ENCODE results near the gene PLXNA4.

Gene PLXNA4

GRCh38 chr7:132290021-132290420 is 286.2 kb downstream of the PLXNA4 start:
- DNase-seq (ENCODE audit: low read depth in 4 of 4, low spot score in 1 of 4): no peak

DNA sequence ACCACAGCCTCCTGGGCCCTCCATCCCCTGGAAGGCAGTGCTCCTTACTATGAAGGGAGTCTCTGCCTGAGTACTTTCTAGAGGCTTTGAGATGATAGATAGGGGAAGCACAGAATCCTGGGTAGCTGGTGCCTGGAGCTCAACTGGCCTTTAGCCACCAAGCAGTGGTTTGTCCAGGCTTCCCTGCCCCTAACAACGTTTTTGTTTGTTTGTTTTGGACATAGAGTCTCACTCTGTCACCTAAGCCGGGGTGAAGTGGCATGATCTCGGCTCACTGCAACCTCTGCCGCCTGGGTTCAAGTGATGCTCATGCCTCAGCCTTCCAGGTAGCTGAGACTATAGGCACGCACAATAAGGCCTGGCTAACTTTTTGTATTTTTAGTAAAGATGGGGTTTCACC is 289.4 kb downstream of the PLXNA4 start:
- DNase-seq (ENCODE audit: low read depth in 4 of 4, low spot score in 1 of 4): no peak

- no peak for DNase-seq (ENCODE audit: low read depth in 4 of 4, low spot score in 1 of 4)
Measured at GRCh38 chr7:132280335-132280734, 295.9 kb downstream of the PLXNA4 start.

DNA sequence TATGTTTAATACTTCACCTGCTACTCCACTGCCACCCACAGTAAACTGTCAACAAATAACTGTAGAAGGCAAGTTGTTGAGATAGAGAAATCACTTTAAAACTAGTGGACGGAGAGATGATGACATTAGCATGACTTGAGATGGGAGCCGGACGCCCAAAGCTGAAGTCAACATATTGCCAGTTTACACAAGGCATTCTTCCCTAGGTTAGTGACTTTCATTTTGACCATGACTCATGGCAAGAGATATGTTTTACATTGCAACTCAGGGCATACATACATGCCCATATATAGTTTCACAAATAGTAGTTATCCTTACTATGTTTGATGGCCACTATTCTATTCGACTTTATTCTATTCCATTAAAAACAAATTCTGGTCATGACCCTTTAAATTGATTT is 296.6 kb downstream of the PLXNA4 start:
- no peak for DNase-seq (ENCODE audit: low read depth in 4 of 4, low spot score in 1 of 4)

DNA sequence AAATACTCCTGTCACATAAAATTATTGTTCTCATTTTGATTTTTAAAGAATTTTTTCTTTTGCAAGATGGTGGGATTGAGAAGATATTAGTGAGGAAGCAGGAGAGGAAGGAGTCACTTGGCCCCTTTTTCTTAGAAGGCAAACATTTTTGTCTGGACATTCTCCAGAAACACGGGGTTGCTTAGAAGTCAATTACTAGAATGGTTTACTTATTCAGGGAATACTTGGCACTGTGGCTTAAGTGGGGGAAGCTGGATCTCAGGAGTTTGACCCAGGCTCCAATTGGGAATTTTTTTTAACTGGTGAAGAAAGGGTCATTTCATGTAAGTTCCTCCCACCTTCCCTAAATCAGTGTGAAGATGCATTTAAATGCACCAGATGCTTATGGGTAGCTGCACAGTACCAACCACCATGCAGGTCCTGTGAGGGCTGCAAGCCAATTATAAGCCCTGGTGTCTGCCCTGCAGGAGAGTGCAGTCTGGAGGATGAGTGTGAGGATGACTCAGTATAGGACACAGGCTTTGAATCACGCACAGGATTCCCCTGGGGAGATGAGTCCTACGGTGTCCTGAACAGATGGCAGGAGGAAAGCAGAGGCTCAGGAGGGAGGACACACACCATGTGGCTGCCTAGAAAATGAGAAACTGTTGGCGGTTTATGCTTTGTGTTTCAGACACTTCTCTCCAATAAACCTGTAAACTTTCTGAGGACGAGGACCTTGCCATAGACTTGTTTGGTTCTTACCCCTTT is 299.1 kb downstream of the PLXNA4 start:
- DNase-seq (ENCODE audit: low read depth in 4 of 4, low spot score in 1 of 4): no peak

DNA sequence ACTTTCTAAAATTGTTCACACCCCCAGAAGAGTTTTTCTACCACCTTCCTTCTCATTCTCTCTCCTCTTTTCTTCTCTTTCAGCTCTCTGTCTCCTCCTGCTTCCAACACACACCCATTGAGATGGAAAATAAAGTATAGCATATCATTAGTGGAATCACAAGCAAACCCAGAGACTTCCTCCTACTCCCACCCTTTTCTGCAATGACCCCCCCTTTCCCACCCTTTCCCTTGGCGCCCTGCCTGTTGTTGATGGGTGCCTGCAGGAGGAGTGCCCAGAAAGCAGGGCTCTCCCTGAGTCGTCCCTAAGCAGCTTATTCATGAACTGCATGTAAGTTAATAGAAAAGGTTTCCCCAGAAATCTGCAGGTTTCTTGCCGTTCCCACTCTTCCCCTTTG is 300.0 kb downstream of the PLXNA4 start:
- no peak for DNase-seq (ENCODE audit: low read depth in 4 of 4, low spot score in 1 of 4)

DNA sequence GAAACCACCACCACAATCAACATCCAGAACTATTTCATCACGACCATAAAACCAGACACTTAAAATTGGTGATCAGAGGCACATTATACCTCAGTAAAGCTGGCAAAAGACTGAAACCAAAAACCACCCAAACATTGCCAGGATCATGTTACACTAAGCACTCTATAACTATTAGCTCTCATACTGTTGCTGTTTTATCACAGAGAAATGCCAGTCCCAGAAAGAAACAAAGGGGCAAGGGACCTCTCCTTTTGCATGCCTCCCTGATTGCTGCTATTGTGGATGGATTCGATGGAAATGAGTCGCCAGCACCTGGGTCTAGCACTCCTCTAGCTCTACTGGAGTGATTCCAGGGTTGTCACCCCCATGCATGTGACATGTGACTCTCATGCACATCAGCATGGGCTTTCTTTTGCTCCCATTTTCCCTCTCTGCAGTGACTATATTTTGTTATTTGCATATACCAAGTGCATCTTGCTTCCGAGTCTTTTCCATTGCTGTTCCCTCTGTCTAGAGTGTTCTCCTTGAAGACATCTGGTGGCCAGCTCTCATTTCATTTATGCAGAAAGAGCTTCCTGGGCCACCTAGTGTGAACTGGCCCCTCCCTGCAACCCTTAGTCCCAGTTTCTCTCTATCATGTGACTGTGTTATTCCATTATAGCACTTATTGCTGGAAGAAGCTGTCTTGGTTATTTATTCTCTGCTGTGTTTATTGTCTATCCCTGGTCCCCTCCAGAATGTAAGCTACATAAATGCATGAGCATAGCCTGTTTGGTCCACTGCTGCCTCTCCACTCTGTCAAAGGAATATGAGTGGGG is 300.6 kb downstream of the PLXNA4 start:
- DNase-seq (ENCODE audit: low read depth in 4 of 4, low spot score in 1 of 4): no peak

- DNase-seq (ENCODE audit: low read depth in 4 of 4, low spot score in 1 of 4): no peak
Measured at GRCh38 chr7:132272763-132273371, 303.4 kb downstream of the PLXNA4 start.

GRCh38 chr7:132270517-132270916 is 305.8 kb downstream of the PLXNA4 start:
- DNase-seq (ENCODE audit: low read depth in 4 of 4, low spot score in 1 of 4): no peak

- DNase-seq (ENCODE audit: low read depth in 4 of 4, low spot score in 1 of 4): no peak
Measured at GRCh38 chr7:132269718-132270117, 306.6 kb downstream of the PLXNA4 start.

DNA sequence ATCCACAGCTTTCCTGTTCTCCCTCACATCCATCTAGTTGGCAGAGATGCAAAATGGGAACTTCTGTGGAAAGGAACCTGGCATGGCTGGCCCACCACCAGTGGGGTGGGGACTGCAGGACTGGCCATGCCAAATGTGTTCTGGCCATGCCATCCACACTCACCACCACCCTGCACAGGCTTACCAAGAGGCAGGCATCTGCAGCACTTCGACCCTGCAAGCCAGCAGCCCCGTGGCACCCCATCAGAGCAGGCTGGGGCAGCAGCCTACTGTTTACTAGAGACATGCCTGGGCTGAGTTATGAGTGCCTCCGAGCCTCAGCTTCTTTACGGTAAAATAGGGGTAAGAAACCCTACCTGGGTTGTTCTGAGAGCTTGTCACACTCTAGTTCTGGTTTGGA is 313.1 kb downstream of the PLXNA4 start:
- DNase-seq (ENCODE audit: low read depth in 4 of 4, low spot score in 1 of 4): no peak

DNA sequence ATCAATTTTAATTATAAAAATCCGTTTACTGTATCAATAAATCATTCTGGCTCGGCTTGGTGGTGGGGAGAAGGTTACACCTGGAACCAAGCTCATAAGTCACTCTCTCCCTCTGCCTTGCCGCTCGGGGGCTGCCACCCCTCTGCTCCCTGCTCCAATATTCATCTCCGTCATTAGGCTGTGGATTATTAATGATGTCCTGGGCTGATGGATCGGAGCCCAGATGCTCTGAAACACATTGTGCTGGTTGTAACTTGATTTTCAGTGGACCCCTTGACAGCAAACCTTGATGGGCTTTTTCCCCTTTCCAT is 314.2 kb downstream of the PLXNA4 start:
- no peak for DNase-seq (ENCODE audit: low read depth in 4 of 4, low spot score in 1 of 4)

DNA sequence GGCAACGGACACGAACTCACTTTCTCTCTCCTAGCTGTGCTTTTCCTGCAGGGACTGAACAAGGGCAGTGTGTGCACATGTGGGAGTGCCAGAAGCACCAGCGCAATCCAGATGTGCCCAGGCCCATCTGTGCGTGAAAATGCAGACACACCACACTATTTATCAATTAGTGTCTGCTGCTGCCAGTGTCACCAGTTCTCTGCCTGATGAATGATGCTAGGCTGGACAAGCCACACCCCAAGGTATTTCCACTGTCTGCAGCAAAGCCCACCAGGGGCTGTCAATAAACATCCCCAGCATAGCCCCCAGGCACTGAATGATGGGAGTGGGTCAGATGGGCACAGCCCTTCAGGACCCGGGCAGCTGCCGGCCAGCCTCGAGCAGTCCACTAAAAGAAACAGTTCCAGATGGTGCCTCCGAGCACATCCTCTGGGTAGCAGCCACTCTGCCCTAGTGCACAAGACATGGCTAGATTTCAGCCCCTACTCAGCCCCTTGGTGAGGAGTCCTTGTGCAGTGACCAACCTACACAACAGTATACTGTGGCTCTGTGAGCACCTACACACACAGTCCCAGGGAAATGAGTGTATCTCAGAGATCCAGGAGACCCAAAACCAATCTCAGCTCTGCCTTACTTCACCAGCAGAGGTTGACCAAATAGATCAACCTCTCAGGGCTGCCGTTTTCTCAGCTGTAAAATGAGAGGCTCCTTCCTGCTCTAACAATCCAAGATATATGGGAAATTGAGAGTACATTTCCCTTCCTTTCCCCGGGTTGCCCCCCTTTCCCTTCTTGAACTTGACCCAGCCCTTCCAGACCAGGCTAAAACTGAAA is 314.7 kb downstream of the PLXNA4 start:
- DNase-seq (ENCODE audit: low read depth in 4 of 4, low spot score in 1 of 4): no peak

GRCh38 chr7:132258231-132258630 is 318.0 kb downstream of the PLXNA4 start:
- DNase-seq (ENCODE audit: low read depth in 4 of 4, low spot score in 1 of 4): no peak

DNA sequence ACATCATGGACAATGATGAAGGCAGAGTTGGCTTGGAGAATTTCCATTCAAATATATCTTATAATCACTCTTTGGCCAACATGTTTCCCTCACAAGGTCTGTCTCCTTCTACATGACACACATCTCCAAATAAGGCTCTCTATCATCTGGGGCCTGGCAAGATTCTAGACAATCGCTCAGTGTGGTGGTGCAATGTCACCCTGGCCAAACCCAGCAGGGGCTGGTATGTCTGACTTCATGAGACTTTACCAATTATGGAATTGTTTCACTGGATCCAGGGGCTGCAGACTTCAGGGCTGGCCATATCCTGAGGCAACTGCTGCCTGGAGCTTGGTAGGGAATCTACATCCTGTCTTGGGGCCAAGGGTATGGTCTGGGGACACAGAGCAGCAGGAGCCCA is 319.0 kb downstream of the PLXNA4 start:
- no peak for DNase-seq (ENCODE audit: low read depth in 4 of 4, low spot score in 1 of 4)

GRCh38 chr7:132256721-132257212 is 319.5 kb downstream of the PLXNA4 start:
- DNase-seq (ENCODE audit: low read depth in 4 of 4, low spot score in 1 of 4): no peak

DNA sequence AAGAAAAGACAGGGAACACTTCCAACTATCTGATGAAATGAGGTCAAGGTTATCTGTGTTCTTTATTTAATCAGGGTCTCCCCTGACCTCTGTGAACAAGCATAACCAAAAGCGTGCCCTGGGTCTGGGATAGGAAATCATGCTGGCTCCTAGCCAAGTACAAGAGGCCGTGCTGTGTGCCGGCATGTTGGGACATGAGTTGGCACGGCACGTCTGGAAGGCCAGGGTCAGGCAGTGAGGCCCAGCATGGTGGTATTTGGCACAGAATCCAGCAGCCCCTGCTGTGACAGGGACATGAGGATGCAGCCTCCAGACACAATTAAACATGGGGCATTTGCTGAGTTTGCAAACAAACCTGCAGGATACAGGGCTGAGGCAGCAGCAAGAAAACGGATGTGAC is 320.4 kb downstream of the PLXNA4 start:
- DNase-seq (ENCODE audit: low read depth in 4 of 4, low spot score in 1 of 4): no peak

GRCh38 chr7:132255115-132255797 is 321.0 kb downstream of the PLXNA4 start:
- DNase-seq (ENCODE audit: low read depth in 4 of 4, low spot score in 1 of 4): no peak

- no peak for DNase-seq (ENCODE audit: low read depth in 4 of 4, low spot score in 1 of 4)
Measured at GRCh38 chr7:132254455-132254854, 321.8 kb downstream of the PLXNA4 start.

- no peak for DNase-seq (ENCODE audit: low read depth in 4 of 4, low spot score in 1 of 4)
Measured at GRCh38 chr7:132252793-132253100, 323.5 kb downstream of the PLXNA4 start.

- no peak for DNase-seq (ENCODE audit: low read depth in 4 of 4, low spot score in 1 of 4)
Measured at GRCh38 chr7:132251327-132251659, 325.0 kb downstream of the PLXNA4 start.

Measured in stimulated activated CD4-positive, alpha-beta T cell treated with anti-CD3 and anti-CD28 coated beads, Interleukin-1b, Interleukin-23, amount 100 ng/mL, for 24 hours (primary cell).